SU-DHL-6 (cell line): ENCODE results near the gene MARK3.

ENCODE experiments used
- CTCF ChIP-seq: fragments of 200-600 bp; sonication (generic); IDR thresholded peaks from one replicate; pipeline ENCODE4 v1.5.1; 2017; ENCODE audit warnings: antibody characterized with exemption, mild to moderate bottlenecking, low read length, moderate library complexity; ENCODE audit not compliant: insufficient read depth, poor library complexity, severe bottlenecking
- EZH2phosphoT487 ChIP-seq: fragments of 200-600 bp; sonication (generic), shearing (Covaris generic); conservative IDR thresholded peaks from 2 replicates; pipeline ENCODE4 v1.6.1; 2018; ENCODE audit warnings: mild to moderate bottlenecking, antibody characterized with exemption, low read length, moderate library complexity, mixed read lengths

GRCh38 chr14:103480595-103480994 lies 95.4 kb downstream of the MARK3 start:
- TF ChIP-seq CTCF (no peak), EZH2phosphoT487 (no peak)
